ENCODE data around the gene TASP1.

The TASP1 gene

GRCh38 chr20:13342469-13343242 lies 296.1 kb downstream of the TASP1 start:
- no peak for DNase-seq (ENCODE audit: low read depth)

GRCh38 chr20:13341737-13342393 lies 296.9 kb downstream of the TASP1 start:
- DNase-seq (ENCODE audit: low read depth): no peak

DNA sequence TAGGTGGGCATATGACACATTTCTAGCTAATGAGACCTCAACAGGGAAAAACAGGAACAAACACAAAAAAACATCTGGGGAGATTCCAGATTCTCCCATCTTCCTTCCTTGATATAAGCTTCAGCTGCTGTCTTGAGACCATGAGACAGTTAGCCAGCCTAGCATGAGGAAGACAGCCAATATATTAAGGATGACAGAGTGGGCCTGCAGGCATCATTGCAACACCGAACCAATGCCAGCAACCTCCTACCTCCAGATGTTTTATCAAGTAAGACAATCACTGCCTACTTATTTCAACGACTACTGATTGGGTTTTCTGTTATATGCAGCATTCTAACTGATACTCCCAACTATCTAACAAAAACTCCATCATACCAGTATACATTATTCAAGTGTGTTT lies 298.6 kb downstream of the TASP1 start:
- no peak for DNase-seq (ENCODE audit: low read depth)

All from stromal cell of bone marrow (primary cell).